Mucosa of stomach (tissue), 1 donor: Measurements from ENCODE around the gene ZNF774.
"Not testable (repeated sequence)": the region's sequence is repeated elsewhere in the genome, so short reads cannot be mapped to it uniquely, and the experiment has no call there.

Experiments
- H3K27me3 ChIP-seq: one replicate; pipeline ENCODE4 v1.7.0; 2013; ENCODE audit warnings: mild to moderate bottlenecking, low read length; ENCODE audit not compliant: control insufficient read depth, insufficient read depth
- H3K36me3 ChIP-seq: one replicate; pipeline ENCODE4 v1.7.0; 2013; ENCODE audit warnings: low read length; ENCODE audit not compliant: control insufficient read depth, insufficient read depth
- H3K4me1 ChIP-seq: one replicate; pipeline ENCODE4 v1.7.0; 2013; ENCODE audit warnings: mild to moderate bottlenecking, low read length; ENCODE audit not compliant: control insufficient read depth, insufficient read depth
- H3K4me3 ChIP-seq: one replicate; pipeline ENCODE4 v1.7.0; 2013; ENCODE audit warnings: low read length
- H3K9ac ChIP-seq: one replicate; pipeline ENCODE4 v1.7.0; 2013; ENCODE audit warnings: mild to moderate bottlenecking, low read length, moderate library complexity
- H3K9me3 ChIP-seq: one replicate; pipeline ENCODE4 v1.7.0; 2013; ENCODE audit warnings: mild to moderate bottlenecking, low read length, moderate library complexity; ENCODE audit not compliant: control insufficient read depth
- donor health status: Pancreatic carcinoma.

The ZNF774 gene

DNA sequence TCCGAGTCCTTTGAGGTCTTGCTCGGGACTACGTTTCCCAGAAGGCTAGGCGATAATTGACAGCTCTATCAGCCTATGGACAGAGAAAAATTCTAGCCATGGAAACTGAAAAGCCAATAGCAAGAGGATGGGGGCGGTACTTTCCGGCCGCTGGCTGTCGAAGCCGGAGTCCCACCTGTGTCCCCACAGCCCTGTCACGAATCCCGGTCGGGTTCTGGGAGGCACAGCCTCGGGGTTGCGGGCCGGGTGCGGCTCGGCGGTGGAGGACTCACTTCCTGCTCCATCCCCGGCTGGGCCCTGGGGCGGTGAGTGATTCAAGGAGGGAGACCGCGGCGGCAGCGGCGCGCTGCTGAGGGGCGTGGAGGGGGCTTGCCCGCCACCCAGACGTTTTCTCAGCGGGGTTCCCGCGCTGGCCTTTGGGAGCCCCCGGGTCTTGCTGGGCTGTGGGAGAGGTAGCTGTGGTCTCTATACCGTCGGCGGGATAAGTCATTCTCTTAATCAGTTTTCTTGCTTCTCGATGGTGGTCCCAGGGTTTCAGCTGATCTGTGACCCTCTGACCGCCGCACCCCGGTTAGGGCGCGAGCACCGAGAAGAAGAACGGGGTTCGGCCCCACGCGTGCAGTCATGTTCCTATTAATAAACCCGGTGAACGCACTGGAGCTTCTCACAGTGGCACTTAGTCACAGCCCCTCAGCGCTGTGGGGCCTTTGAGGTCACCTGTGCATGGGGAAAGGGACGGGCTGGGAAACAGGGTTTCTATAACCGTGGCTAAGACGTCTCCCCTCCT, at the start of gene ZNF774:
ZNF774 (plus strand) TSS at position 178 of the 787 bp plus-strand sequence. CDS start 2,377 bp downstream, outside the sequence.
- Histone ChIP-seq H3K27me3 (no peaks in the 10 kb centered on the region), H3K4me1 (peaks cover 6% of the 10 kb centered on the region), H3K4me3 (peak within 1 kb of the TSS; percentile 75), H3K36me3 (no peaks in the 10 kb centered on the region), H3K9me3 (no peaks in the 10 kb centered on the region), H3K9ac (peak within 1 kb of the TSS; percentile 92)

DNA sequence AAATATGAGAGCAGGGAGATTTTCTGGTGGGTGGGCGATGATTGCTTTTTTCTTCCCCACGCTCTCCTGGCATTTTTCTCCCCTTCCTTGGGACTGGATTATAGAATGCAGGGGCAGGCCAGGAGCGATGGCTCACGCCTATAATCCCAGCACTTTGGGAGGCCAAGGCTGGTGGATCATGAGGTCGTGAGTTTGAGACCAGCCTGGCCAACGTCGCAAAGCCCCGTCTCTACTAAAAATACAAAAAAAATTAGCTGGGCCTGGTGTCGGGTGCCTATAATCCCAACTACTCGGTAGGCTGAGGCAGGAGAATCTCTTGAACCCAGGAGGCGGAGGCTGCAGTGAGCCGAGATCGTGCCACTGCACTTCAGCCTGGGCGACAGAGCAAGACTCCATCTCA, 46.7 kb upstream of the ZNF774 start:
- H3K4me3 ChIP-seq, H3K9ac ChIP-seq, H3K4me1 ChIP-seq, H3K27me3 ChIP-seq, H3K9me3 ChIP-seq, H3K36me3 ChIP-seq: not testable (repeated sequence)

DNA sequence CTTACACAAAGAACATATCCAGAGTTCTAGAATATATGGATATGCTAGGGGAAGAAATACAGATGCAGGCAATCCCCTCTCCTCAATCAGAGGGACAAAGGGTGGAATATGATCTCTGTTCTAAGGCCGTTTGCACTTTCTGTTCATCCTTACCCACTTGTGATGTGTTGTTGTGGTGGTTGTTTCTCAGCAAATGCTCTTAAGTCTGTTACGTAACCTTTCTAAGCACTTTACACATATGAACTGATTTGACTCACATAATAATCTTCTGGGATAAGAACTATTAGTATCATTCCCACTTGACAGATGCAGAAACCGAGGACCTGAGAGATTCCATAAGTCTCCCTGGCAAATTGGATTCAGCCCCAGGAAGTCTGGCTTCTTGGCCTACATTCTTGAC, 46.2 kb upstream of the ZNF774 start:
- Histone ChIP-seq H3K4me3 (no peak overlapping the region), H3K36me3 (no peaks in the 10 kb centered on the region), H3K9me3 (no peaks in the 10 kb centered on the region)

DNA sequence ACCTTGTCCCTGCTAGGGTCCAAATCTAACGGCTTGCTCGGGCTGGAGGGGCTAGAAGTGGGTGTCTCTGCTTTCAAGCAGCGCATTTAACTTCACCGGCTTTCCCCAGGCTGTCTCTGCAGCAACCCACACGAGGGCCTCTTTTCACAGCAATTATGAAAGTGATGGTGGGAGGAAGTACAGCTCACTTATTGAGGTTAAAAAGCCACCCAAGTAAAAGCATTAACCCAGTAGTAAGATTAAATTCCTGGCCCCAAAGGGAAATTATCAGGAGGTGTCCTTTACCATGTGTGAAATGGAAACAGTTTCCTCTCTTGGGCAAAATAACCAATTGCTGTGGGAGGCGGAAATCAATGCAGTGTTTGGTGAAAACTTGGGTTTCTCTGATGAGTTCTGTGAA, 45.5 kb upstream of the ZNF774 start:
- no peaks in the 10 kb centered on the region for H3K9me3 ChIP-seq
- H3K4me3 ChIP-seq, result no peak overlapping the region
- H3K4me1 ChIP-seq, result peaks cover 1% of the 10 kb centered on the region
- H3K9ac ChIP-seq, result no peak overlapping the region
- no peaks in the 10 kb centered on the region for H3K27me3 ChIP-seq
- H3K36me3 ChIP-seq, result no peaks in the 10 kb centered on the region

More for the DNA sequence above, 46.2 kb upstream of the ZNF774 start:
- H3K27me3 ChIP-seq, result no peaks in the 10 kb centered on the region
- peaks cover 7% of the 10 kb centered on the region for H3K4me1 ChIP-seq
- H3K9ac ChIP-seq, result no peak overlapping the region

DNA sequence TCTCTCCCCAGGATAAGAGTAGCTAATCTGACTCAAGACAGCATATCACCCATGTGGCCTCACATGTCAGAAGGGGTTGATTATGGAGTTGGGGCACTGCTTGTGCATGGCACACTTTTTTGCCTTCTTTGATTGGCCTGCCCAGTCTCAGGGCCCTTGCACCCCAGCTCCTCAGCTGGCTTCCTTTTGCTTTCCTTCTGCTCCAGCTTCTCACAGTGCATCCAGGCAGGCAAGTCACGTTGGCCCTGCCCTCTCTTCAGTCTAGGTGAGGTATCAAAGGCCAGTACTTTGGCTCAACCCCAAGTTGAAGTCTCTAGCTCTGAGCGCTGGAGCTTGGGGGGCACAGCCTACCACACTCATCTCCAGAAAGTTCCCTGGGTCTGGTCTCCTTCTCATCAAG, 44.4 kb upstream of the ZNF774 start:
- Histone ChIP-seq H3K4me3 (no peak overlapping the region), H3K27me3 (no peaks in the 10 kb centered on the region), H3K9me3 (no peaks in the 10 kb centered on the region), H3K4me1 (no peaks in the 10 kb centered on the region), H3K9ac (no peak overlapping the region), H3K36me3 (no peaks in the 10 kb centered on the region)

DNA sequence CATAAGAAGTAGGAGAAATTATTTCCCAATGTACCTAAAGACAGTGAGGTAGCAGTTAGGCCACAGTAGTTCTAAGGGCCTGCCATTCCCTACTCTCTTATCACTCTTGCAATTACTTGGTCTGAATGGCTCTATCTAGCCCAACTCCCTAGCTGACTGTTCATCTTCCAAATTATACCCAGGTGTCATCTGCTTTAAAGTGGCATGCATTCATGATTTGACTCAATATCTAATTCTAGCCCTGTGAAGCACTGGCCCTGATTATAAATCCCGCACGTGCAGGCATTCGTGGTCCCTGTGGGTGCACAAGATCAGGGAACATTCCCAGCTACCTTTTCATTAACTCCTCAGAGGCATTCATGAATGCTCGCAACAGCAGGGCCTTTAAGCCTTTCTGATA, 43.1 kb upstream of the ZNF774 start:
- H3K9ac ChIP-seq, result no peak overlapping the region
- no peak overlapping the region for H3K4me3 ChIP-seq
- H3K36me3 ChIP-seq, result no peaks in the 10 kb centered on the region
- no peaks in the 10 kb centered on the region for H3K9me3 ChIP-seq
- no peaks in the 10 kb centered on the region for H3K27me3 ChIP-seq
- no peaks in the 10 kb centered on the region for H3K4me1 ChIP-seq

DNA sequence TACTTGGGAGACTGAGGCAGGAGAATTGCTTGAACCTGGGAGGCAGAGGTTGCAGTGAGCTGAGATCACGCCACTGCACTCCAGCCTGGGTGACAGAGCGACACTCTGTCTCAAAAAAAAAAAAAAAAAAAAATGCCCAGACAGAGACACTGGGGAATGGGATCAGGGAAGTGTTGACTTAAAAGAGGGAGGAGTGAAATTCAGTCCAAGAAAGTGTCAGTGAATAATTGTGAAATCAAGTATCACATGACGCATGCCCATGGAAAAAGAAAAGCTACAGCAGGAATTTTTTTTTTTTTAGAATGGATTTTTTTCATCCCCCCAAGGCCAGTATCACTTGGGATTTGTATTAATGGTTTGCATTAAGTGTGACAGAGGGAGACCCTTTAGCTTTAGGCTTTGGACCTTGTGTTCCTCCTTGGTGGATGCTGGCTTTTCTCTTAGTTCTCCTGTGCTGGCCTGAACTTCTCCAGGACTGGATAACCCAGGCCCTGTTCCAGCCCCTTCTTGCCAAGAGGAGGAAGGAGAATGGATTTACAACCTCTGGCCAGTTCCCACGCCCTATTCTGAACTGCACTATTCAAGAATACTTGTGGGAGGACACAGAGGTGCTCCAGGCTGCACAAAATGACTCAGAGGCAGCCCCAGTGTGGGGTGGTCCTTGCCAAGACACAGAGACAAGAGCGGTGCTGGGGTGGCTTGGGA, 36.7 kb upstream of the ZNF774 start:
- H3K27me3 ChIP-seq, result no peaks in the 10 kb centered on the region
- H3K9ac ChIP-seq, result no peak overlapping the region
- H3K36me3 ChIP-seq, result no peaks in the 10 kb centered on the region
- no peak overlapping the region for H3K4me3 ChIP-seq
- peaks cover 24% of the 10 kb centered on the region for H3K4me1 ChIP-seq
- no peaks in the 10 kb centered on the region for H3K9me3 ChIP-seq

DNA sequence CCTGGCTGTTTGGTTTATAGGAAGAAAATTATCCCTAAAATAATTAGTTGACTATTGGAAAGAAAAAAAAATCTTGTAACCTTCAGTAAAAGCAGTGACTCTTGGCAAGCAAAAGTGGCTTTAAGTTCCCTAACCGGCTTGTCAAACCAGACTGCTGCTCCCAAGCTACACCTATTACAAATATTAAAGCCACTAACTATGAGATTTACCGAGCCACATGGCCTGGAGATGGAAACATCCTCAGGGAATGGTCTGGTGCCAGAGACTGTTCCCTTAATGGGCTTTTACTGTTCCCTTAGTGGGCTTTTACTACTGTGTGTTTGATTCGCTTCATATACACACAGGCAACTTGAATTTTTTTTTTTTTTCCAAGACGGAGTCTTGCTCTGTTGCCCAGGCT, 35.9 kb upstream of the ZNF774 start:
- Histone ChIP-seq H3K9ac (no peak overlapping the region), H3K9me3 (no peaks in the 10 kb centered on the region), H3K4me1 (peaks cover 27% of the 10 kb centered on the region), H3K27me3 (no peaks in the 10 kb centered on the region), H3K4me3 (no peak overlapping the region), H3K36me3 (no peaks in the 10 kb centered on the region)

DNA sequence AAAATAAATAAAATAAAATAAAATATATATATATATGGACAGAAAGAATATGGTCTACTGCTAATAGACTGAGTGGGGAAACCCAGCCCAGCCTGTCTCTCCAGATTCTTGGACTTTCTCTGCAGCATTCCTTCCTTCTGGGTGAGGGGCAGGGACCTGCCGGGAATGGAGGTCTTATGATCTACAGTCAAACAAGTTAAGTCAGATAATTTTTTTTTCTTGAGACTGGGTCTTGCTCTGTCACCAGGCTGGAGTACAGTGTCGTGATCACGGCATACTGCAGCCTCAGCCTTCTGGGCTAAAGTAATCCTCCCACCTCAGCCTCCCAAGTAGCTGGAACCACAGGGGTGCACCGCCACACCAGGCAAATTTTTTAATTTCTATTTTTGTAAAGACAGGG, 33.5 kb upstream of the ZNF774 start:
- H3K4me3 ChIP-seq, result no peak overlapping the region
- H3K36me3 ChIP-seq, result no peaks in the 10 kb centered on the region
- no peak overlapping the region for H3K9ac ChIP-seq

DNA sequence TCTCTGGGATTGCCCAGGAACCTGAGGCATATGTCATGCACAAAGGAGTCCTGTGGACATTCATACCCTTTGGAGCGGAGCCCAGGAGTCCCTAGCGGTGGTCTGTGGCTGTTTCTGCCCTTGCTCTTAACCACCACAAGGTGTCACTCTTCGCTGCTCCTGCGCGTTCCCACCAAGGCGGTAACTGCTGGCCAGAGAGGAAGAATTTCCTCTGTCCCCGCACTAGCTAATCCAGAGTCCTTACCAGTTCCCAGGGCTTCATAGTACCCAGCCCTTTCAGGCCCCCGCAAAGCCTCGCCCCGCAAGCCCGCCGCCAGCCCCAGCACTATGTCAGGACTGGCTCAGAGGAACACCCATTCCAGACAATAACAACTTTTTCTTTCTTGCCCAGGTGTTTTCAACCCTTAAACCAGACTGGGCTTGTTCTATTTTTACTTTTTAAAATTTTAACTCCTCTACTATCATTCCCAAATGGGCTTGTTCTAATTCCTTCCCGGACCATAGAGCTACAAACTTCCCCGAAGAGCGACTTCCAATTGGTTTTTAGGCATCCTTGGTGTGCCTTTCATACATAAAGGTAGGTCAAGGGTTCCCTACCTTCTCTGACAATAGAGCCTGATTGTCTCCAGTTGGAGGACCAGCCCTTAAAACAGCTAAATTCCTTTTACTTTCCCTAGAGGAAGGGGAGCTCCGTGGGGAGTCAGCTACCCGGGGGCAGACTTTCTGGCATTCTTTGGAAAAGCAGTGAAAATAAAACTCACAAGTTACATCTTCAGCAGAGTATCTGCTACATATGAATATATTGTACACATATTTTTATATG, 31.8 kb upstream of the ZNF774 start:
- Histone ChIP-seq H3K36me3 (no peaks in the 10 kb centered on the region), H3K4me3 (no peak overlapping the region), H3K4me1 (peaks cover 31% of the 10 kb centered on the region), H3K9ac (peak overlapping the region; percentile 61), H3K9me3 (no peaks in the 10 kb centered on the region), H3K27me3 (no peaks in the 10 kb centered on the region)

More for the DNA sequence above, 33.5 kb upstream of the ZNF774 start:
- Histone ChIP-seq H3K27me3 (no peaks in the 10 kb centered on the region), H3K9me3 (no peaks in the 10 kb centered on the region), H3K4me1 (peaks cover 34% of the 10 kb centered on the region)

DNA sequence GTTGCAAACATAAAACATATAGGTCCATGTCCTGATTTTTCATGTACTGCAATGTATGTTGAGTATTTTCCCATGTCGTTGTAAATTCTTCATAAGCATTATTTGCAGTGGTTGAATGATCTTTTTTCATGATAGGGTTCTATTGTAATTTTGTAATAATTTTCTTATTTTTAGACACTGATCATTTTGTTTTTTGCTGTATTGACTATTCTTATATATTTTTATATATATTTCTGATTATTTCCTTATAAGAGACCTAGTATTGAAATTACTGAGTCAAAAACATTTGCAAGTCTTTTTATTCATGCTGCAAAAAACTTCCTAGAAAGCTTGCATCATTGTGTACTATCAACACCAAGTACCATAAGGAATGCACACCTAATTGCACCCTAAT, 31.2 kb upstream of the ZNF774 start:
- H3K4me3 ChIP-seq, result no peak overlapping the region
- no peaks in the 10 kb centered on the region for H3K36me3 ChIP-seq
- peaks cover 25% of the 10 kb centered on the region for H3K4me1 ChIP-seq
- no peaks in the 10 kb centered on the region for H3K9me3 ChIP-seq
- no peak overlapping the region for H3K9ac ChIP-seq
- H3K27me3 ChIP-seq, result no peaks in the 10 kb centered on the region

DNA sequence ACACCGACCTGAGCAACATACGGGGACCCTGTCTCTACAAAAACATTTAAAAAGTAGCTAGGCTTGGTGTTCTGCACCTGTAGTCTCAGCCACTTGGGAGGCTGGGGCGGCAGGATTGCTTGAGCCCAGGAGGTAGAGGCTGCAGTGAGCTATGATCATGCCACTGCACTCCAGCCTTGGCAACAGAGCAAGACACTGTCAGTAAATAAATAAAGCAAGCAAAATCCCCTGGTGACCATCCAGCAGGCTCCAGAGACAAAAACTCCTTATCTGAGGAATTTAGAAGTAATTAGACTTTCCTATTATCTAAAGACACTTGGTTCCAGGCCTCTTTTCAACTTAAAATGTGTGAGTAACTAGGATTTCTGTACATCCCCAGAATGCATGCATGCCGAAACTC, 29.5 kb upstream of the ZNF774 start:
- Histone ChIP-seq H3K9me3 (no peaks in the 10 kb centered on the region), H3K36me3 (no peaks in the 10 kb centered on the region), H3K9ac (no peak overlapping the region), H3K27me3 (no peaks in the 10 kb centered on the region), H3K4me1 (peaks cover 17% of the 10 kb centered on the region), H3K4me3 (no peak overlapping the region)
